OCI-LY7 (cell line): ENCODE data around the gene RXRB.

ENCODE experiments used
- CTCF ChIP-seq: fragments of 200-600 bp; sonication (generic); conservative IDR thresholded peaks from 2 replicates; pipeline ENCODE4 v1.5.1; 2014; ENCODE audit warnings: mild to moderate bottlenecking, antibody characterized with exemption, low read length, moderate library complexity, mixed read lengths
- EZH2phosphoT487 ChIP-seq: fragments of 200-600 bp; sonication (generic); IDR thresholded peaks from 2 replicates; pipeline ENCODE4 v1.6.1; 2018; ENCODE audit warnings: low read depth, borderline replicate concordance, mild to moderate bottlenecking, mixed run types, antibody characterized with exemption, low read length, moderate library complexity, mixed read lengths

- TF ChIP-seq CTCF (no peak), EZH2phosphoT487 (no peak)
Observed at GRCh38 chr6:33175436-33176069, 24.9 kb downstream of the RXRB start.
